IMR-90 (cell line): ENCODE results near the gene GNAT2. TPM values are rescaled to one million over a fixed set of nuclear protein-coding genes. Genes with fewer than 3 reads are reported as not detected.

Experiments
- ATAC-seq: fragments of 200-7000 bp; cut with Tn5 transposase; 2 replicates; pipeline ENCODE4 v1.9.1; 2020; ENCODE audit warnings: low read depth, mild to moderate bottlenecking, moderate library complexity
- BruUV-seq: library from RNA; stranded (reverse); fragments of 400-500 nt; replicated peaks from 2 replicates; lab custom pipeline; 2021; lab: Mats Ljungman, UMichigan
- CTCF ChIA-PET: fragments of 300-600 bp; formaldehyde crosslinking; extraction: SDS; loops from one replicate; lab custom pipeline; 2021; ENCODE audit warnings: antibody characterized with exemption; lab: Yijun Ruan, JAX
- POLR2A ChIA-PET: fragments of 300-600 bp; sonication (Branson Sonifier 250); formaldehyde crosslinking; loops from one replicate; lab custom pipeline; 2022; ENCODE audit warnings: antibody characterized with exemption; ENCODE audit not compliant: unreplicated experiment; lab: Charles Lee
- DNase-seq: peaks from one replicate; pipeline ENCODE4 v3.0.0; 2013
- H2AFZ ChIP-seq: replicated peaks from 2 replicates; pipeline ENCODE3; 2013; ENCODE audit warnings: low read length, mild to moderate bottlenecking; ENCODE audit not compliant: poor library complexity
- H2AK5ac ChIP-seq: 2 replicates; pipeline ENCODE4 v1.6.1; 2013; ENCODE audit warnings: low read depth, low read length, inconsistent platforms
- H2AK9ac ChIP-seq: replicated peaks from 2 replicates; pipeline ENCODE3; 2013; ENCODE audit warnings: mild to moderate bottlenecking, low read depth, low read length, moderate library complexity; ENCODE audit not compliant: poor library complexity
- H2BK120ac ChIP-seq: 2 replicates; pipeline ENCODE4 v1.6.1; 2013; ENCODE audit warnings: low read depth, low read length, inconsistent platforms
- H2BK15ac ChIP-seq: 3 replicates; pipeline ENCODE4 v1.6.1; 2013; ENCODE audit warnings: low read depth, low read length, inconsistent platforms
- H2BK20ac ChIP-seq: 2 replicates; pipeline ENCODE4 v1.6.1; 2013; ENCODE audit warnings: low read depth, mild to moderate bottlenecking, inconsistent platforms, low read length, moderate library complexity
- H2BK5ac ChIP-seq: 2 replicates; pipeline ENCODE4 v1.6.1; 2013; ENCODE audit warnings: mild to moderate bottlenecking, low read depth, low read length, inconsistent platforms; ENCODE audit not compliant: poor library complexity, severe bottlenecking
- H3K14ac ChIP-seq: replicated peaks from 2 replicates; pipeline ENCODE4 v1.6.1; 2013; ENCODE audit warnings: low read depth, low read length, inconsistent platforms
- H3K18ac ChIP-seq: 2 replicates; pipeline ENCODE4 v1.6.1; 2013; ENCODE audit warnings: low read depth, low read length, control low read depth
- H3K23ac ChIP-seq: 2 replicates; pipeline ENCODE4 v1.6.1; 2013; ENCODE audit warnings: low read depth, low read length, inconsistent platforms
- H3K27ac ChIP-seq: 2 replicates; pipeline ENCODE4 v1.5.1; 2013; ENCODE audit warnings: mild to moderate bottlenecking, control low read depth, low read length; ENCODE audit not compliant: insufficient read depth
- H3K27me3 ChIP-seq: 2 replicates; pipeline ENCODE4 v1.6.1; 2013; ENCODE audit warnings: low read length; ENCODE audit not compliant: control insufficient read depth, insufficient read depth
- H3K36me3 ChIP-seq: 2 replicates; pipeline ENCODE4 v1.6.1; 2013; ENCODE audit warnings: low read length, mixed read lengths; ENCODE audit not compliant: control insufficient read depth, insufficient read depth
- H3K4ac ChIP-seq: 2 replicates; pipeline ENCODE4 v1.6.1; 2013; ENCODE audit warnings: low read depth, low read length, inconsistent platforms
- H3K4me1 ChIP-seq: 2 replicates; pipeline ENCODE4 v1.6.1; 2013; ENCODE audit warnings: low read length, mixed read lengths; ENCODE audit not compliant: control insufficient read depth, insufficient read depth
- H3K4me2 ChIP-seq: 2 replicates; pipeline ENCODE4 v1.6.1; 2013; ENCODE audit warnings: low read depth, mild to moderate bottlenecking, control low read depth, low read length, moderate library complexity
- H3K4me3 ChIP-seq: 2 replicates; pipeline ENCODE4 v1.5.1; 2013; ENCODE audit warnings: low read depth, mild to moderate bottlenecking, control low read depth, low read length, moderate library complexity; ENCODE audit not compliant: insufficient read depth
- H3K56ac ChIP-seq: 2 replicates; pipeline ENCODE4 v1.6.1; 2013; ENCODE audit warnings: low read length, inconsistent platforms; ENCODE audit not compliant: insufficient read depth; ENCODE audit errors: extremely low read depth
- H3K79me1 ChIP-seq, 2 experiments: 2 replicates each; pipeline ENCODE4 v1.6.1; 2013; ENCODE audit warnings: low read length in 2 of 2, inconsistent platforms in 1 of 2, low read depth in 1 of 2
- H3K9ac ChIP-seq: 2 replicates; pipeline ENCODE4 v1.6.1; 2013; ENCODE audit warnings: low read depth, low read length, control low read depth
- H3K9me1 ChIP-seq: 2 replicates; pipeline ENCODE4 v1.6.1; 2013; ENCODE audit warnings: low read length, inconsistent platforms; ENCODE audit not compliant: insufficient read depth
- H3K9me3 ChIP-seq: 2 replicates; pipeline ENCODE4 v1.6.1; 2013; ENCODE audit warnings: low read length; ENCODE audit not compliant: control insufficient read depth, insufficient read depth
- H4K20me1 ChIP-seq: 2 replicates; pipeline ENCODE4 v1.6.1; 2013; ENCODE audit warnings: low read length, inconsistent platforms; ENCODE audit not compliant: insufficient read depth
- H4K5ac ChIP-seq: 2 replicates; pipeline ENCODE4 v1.6.1; 2013; ENCODE audit warnings: mild to moderate bottlenecking, low read depth, low read length, control low read depth
- H4K8ac ChIP-seq, 2 experiments: 2 replicates each; pipeline ENCODE4 v1.6.1; 2013; ENCODE audit warnings: low read depth in 2 of 2, low read length in 2 of 2, control low read depth in 1 of 2, inconsistent platforms in 1 of 2
- H4K91ac ChIP-seq: 2 replicates; pipeline ENCODE4 v1.6.1; 2013; ENCODE audit warnings: low read depth, low read length, inconsistent platforms; ENCODE audit not compliant: insufficient read depth
- BHLHE40 ChIP-seq: fragments of 150-350 bp; IDR thresholded peaks from 2 replicates; pipeline ENCODE4 v1.6.1; 2016; ENCODE audit warnings: mild to moderate bottlenecking, low read depth, low read length
- CHD1 ChIP-seq: IDR thresholded peaks from 2 replicates; pipeline ENCODE4 v1.6.1; 2012; ENCODE audit warnings: low read depth, low read length, improper control_type of control experiment
- MAZ ChIP-seq: IDR thresholded peaks from 2 replicates; pipeline ENCODE4 v1.6.1; 2012; ENCODE audit warnings: low read depth, mild to moderate bottlenecking, low read length, improper control_type of control experiment, moderate library complexity, borderline replicate concordance
- POLR2A ChIP-seq: IDR thresholded peaks from 2 replicates; pipeline ENCODE4 v1.6.1; 2012; ENCODE audit warnings: mild to moderate bottlenecking, low read depth, low read length
- dilution Hi-C: fragments of 300-500 bp; cut with HindIII; formaldehyde crosslinking; loops from one replicate; pipeline ENCODE4 v1.14.3; 2018; ENCODE audit warnings: low sequenced_read_pairs; ENCODE audit not compliant: unreplicated experiment
- in situ Hi-C: fragments of 300-500 bp; cut with MboI; formaldehyde crosslinking; loops from 3 replicates; pipeline ENCODE4 v1.14.3; 2019; ENCODE audit warnings: low sequenced_read_pairs, inconsistent platforms, mixed read lengths
- intact Hi-C: fragments of 100-400 bp; cut with micrococcal nuclease; formaldehyde crosslinking; loops from 2 replicates; pipeline ENCODE4 v1.10.0; 2022
- polyA plus RNA-seq, 3 experiments: library from polyadenylated mRNA; depleted of rRNA; stranded (reverse); fragments of >200 nt; gene quantifications; 2 replicates each; pipeline ENCODE4 v1.2.3, GENCODE V29; 2012; ENCODE audit warnings: low replicate concordance in 1 of 3
- total RNA-seq: library from RNA; depleted of rRNA; stranded (reverse); fragments of >200 nt; gene quantifications from 2 replicates; pipeline ENCODE4 v1.2.3, GENCODE V29; 2012
- TF ChIP-seq, protein P1 (sequence below): fragments of 150-350 bp; IDR thresholded peaks from 2 replicates; pipeline ENCODE4 v1.6.1; 2017; ENCODE audit warnings: mild to moderate bottlenecking, antibody characterized with exemption, low read length, low read depth
- TF ChIP-seq, protein P2 (sequence below): fragments of 150-350 bp; IDR thresholded peaks from 2 replicates; pipeline ENCODE4 v1.6.1; 2016; ENCODE audit warnings: low read depth, mild to moderate bottlenecking, low read length, moderate library complexity, borderline replicate concordance

Gene GNAT2
- total and polyA plus RNA-seq, 2 of the 4 experiments (the other 2 are of a cell fraction): 0.17 to 0.36 TPM

DNA sequence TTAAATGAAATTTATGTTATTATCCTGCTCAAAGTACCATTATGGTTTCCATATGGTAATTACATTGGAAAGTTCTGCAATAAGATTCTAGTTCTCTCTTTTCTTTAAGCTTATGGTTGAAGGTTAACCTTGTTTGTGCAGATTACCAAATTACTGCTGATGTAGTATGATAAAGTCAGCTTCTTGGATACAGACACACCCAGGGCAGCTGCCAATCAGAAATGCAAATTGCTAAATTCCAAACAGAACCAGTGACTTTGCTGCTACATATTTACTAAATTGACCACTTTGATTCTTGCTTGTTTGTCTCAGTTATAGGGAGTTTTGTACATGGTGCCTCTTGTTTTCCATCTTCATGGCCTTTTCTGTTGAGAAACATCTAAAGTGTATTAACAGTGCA lies 26.5 kb downstream of the GNAT2 start:
- intact Hi-C loops: no loop called here

More for the DNA sequence above, 26.5 kb downstream of the GNAT2 start:
- CTCF ChIA-PET: no interaction called here
- Histone ChIP-seq H3K79me1 (peaks cover 21 to 43% of the 10 kb centered on the region in 2 experiments; a peak in 3 of 4 replicates), H4K91ac (no peak overlapping the region), H2AFZ (no peak overlapping the region), H2BK120ac (no peak overlapping the region), H3K56ac (no peak overlapping the region), H2BK15ac (no peak overlapping the region), H4K20me1 (no peaks in the 10 kb centered on the region; the same call in 1 of the 2 replicates), H3K36me3 (peaks cover 27% of the 10 kb centered on the region), H3K4me1 (peaks cover 11% of the 10 kb centered on the region), H3K14ac (no peak overlapping the region), H2AK5ac (no peak overlapping the region), H4K8ac (no peak overlapping the region), H3K9ac (no peak overlapping the region), H3K23ac (no peak overlapping the region), H3K27ac (no peak overlapping the region), H3K27me3 (no peaks in the 10 kb centered on the region), H3K4ac (no peak overlapping the region), H3K18ac (no peak overlapping the region), H3K4me2 (no peak overlapping the region), H2BK20ac (no peak overlapping the region), H3K9me3 (no peaks in the 10 kb centered on the region), H2BK5ac (peak overlapping the region; percentile 21), H4K5ac (no peak overlapping the region), H3K9me1 (peaks cover 6% of the 10 kb centered on the region; the same call in 1 of the 2 replicates), H3K4me3 (no peak overlapping the region), H2AK9ac (no peak overlapping the region)
- POLR2A ChIA-PET: no interaction called here
- no TSS peak for BruUV-seq
- no peak for DNase-seq
- ATAC-seq: no peak
- in situ Hi-C loops (no loop called here), dilution Hi-C loops (no loop called here)
- no peak for TF ChIP-seq CHD1
- TF ChIP-seq, protein P1, sequence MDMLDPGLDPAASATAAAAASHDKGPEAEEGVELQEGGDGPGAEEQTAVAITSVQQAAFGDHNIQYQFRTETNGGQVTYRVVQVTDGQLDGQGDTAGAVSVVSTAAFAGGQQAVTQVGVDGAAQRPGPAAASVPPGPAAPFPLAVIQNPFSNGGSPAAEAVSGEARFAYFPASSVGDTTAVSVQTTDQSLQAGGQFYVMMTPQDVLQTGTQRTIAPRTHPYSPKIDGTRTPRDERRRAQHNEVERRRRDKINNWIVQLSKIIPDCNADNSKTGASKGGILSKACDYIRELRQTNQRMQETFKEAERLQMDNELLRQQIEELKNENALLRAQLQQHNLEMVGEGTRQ: no peak
- no peak for TF ChIP-seq POLR2A
- TF ChIP-seq, protein P2, sequence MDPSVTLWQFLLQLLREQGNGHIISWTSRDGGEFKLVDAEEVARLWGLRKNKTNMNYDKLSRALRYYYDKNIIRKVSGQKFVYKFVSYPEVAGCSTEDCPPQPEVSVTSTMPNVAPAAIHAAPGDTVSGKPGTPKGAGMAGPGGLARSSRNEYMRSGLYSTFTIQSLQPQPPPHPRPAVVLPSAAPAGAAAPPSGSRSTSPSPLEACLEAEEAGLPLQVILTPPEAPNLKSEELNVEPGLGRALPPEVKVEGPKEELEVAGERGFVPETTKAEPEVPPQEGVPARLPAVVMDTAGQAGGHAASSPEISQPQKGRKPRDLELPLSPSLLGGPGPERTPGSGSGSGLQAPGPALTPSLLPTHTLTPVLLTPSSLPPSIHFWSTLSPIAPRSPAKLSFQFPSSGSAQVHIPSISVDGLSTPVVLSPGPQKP: no peak
- TF ChIP-seq BHLHE40: no peak
- TF ChIP-seq MAZ: no peak
